NOMO-1 treated with DMSO at 0.1 percent for 48 hours (cell line): ENCODE measurements around the gene MAD1L1.
"Not testable (repeated sequence)": the region's sequence is repeated elsewhere in the genome, so short reads cannot be mapped to it uniquely, and the experiment has no call there.

Source experiments
- DNase-seq: peaks from one replicate; lab custom pipeline; 2025; ENCODE audit not compliant: unreplicated experiment; lab: John Stamatoyannopoulos, UW

MAD1L1 gene

GRCh38 chr7:2180081-2180480, 52.7 kb downstream of the MAD1L1 start:
- no peak for DNase-seq

GRCh38 chr7:2175514-2175913, 57.2 kb downstream of the MAD1L1 start:
- no peak for DNase-seq

DNA sequence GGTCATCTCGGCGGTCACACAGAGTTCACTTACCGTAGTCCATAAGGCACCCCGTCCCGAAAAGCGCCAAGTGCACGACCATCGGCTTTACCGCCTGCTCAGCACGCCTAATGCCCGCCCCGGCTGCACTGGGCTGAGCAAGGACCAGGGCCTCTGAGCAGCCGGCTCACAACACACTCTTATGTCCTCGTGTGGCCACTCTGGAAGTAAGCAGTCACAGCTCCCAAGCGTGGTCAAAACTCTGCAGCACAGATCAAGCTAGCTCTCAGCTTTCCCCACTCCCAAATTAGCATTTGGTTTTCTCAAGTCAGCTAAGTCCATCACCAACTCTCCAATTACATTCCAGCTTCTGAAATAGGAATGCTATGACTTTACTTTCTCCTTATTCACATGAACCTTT, 57.7 kb downstream of the MAD1L1 start:
- DNase-seq: no peak

GRCh38 chr7:2173189-2173827, 59.4 kb downstream of the MAD1L1 start:
- DNase-seq: no peak

GRCh38 chr7:2172311-2173188, 60.2 kb downstream of the MAD1L1 start:
- no peak for DNase-seq

DNA sequence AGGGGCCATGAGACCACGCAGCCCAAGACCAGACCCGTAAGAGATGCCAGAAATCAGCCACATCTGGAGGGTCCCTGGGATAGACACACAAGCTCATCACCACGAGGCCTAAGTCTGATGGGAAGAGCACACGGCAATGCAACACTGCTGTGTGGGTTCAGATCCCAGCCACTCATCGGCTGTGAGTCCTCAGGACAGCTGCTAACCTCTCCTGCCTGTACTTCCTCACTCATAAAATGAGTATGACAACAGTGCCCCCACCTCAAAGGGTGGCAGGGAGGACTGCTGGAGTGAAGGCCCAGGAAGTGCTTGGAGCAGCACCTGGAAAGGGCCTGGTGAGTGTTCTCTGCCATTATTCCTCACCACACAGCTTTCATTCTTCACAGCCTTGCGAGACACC, 60.9 kb downstream of the MAD1L1 start:
- no peak for DNase-seq

- no peak for DNase-seq
Observed at GRCh38 chr7:2170576-2171521, 61.9 kb downstream of the MAD1L1 start.

- DNase-seq: no peak
Observed at GRCh38 chr7:2169923-2170575, 62.7 kb downstream of the MAD1L1 start.

- DNase-seq: no peak
Observed at GRCh38 chr7:2168615-2169311, 64.0 kb downstream of the MAD1L1 start.

DNA sequence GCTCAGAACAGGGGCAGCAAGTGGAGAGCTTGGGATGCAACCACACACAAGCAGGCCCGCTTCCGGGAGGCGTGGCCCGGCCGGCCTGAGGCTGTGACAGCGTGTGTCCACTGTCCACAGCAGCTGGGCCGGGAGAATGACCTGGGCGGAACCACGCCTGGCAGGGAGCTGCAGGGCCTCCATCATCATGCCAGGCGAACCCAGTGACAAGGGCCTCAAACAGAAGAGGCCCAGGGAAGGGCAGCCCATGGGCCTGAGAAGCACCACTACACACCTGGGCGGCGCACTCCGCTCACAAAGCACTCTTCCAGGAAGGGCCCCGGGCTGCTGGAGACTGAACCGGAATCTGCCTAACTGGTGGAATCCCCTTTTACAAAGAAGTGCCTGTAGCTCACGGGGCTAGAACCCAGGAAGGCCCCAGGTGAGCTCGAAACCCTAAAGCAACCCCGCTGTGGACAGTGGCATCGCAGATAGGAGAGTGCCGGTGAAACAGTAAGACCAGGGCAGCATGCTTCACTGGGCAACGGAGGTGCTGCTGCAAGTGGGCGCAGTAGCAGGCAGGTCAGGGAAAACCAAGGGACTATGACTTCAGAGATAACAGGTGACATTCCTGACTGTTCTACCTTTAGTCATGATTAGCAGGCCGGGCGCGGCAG, 66.0 kb downstream of the MAD1L1 start:
- DNase-seq: no peak

DNA sequence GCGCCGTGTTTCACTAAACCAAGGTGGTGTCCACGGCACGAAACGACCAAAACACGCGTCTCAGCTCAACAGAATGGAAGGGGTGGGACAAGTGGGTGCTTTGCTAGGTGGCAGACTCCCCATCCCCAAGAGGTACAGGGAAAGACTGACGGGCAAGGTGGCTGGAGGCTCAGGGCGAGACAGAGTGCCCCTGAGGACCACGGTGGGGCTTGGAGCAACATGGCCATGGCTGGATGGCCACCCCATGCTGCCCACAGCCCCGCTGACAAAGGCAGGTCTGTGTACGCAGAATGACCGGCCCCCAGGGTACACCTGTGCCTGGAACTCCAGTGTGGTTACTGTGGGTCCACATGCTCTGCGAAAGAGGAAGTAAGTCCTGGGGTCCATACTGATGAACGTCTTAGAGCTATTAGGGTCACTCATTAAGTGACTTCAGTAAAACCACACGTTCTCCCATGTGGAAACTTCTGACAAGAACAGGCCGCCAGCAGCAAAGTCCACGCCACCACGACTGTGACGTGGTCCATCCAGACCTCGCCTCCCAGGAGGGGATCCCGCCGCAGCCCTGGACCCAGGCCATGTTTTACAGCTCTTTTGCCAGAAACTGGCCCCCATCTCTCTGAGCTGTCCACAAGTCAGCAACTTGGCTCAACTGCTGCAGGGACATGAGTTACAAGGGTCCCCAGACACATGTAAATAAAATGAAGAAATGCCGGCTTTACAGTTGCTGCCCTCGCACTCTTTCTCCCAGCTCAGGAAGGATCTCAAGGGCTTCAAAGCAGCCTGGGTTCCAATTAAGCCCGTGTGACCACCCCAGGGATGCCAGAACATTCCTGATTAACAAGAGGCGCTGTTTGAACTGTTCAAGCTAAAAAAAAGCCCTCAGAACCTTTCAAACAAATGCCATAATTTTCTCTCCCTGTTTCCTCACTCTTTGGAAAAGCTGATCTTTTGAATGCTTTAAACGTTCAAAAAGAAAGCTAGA, 66.8 kb downstream of the MAD1L1 start:
- peak; percentile 7 for DNase-seq

DNA sequence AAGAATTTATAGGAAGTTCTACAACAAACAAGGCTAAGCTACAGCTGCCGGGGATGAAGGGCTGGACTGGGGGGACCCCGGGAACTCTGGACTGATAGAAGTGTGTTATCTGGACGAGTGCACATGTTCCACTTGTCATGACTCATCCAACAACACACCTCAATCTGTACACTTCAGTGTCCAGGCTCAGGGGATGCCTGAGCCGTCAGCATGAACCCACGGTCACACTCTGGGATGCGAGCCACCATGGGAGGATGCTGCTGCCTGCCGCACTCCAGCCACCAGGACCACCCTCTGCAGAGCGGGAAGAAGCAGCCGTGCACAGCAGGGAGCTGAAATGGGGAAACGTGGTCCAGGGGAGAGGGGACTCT, 67.5 kb downstream of the MAD1L1 start:
- no peak for DNase-seq

DNA sequence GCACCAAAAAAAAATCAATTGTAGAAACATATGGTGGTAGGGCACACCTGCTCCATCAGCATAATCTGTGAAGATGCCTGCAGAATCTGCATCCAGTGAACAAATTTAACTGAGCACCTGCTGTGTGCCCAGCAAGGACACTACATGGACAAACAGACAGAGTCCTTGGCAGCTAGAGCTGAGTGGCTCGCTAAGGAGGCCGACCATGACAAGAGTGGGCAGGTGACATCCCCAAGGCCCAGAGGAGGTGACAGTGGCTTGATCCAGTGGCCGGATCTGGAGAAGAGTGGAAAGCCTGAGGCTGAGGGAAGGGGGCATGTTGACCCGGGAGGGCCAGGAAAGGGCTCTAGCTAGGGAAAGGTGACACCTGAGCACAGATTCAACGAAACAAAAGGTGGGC, 68.1 kb downstream of the MAD1L1 start:
- DNase-seq: no peak

DNA sequence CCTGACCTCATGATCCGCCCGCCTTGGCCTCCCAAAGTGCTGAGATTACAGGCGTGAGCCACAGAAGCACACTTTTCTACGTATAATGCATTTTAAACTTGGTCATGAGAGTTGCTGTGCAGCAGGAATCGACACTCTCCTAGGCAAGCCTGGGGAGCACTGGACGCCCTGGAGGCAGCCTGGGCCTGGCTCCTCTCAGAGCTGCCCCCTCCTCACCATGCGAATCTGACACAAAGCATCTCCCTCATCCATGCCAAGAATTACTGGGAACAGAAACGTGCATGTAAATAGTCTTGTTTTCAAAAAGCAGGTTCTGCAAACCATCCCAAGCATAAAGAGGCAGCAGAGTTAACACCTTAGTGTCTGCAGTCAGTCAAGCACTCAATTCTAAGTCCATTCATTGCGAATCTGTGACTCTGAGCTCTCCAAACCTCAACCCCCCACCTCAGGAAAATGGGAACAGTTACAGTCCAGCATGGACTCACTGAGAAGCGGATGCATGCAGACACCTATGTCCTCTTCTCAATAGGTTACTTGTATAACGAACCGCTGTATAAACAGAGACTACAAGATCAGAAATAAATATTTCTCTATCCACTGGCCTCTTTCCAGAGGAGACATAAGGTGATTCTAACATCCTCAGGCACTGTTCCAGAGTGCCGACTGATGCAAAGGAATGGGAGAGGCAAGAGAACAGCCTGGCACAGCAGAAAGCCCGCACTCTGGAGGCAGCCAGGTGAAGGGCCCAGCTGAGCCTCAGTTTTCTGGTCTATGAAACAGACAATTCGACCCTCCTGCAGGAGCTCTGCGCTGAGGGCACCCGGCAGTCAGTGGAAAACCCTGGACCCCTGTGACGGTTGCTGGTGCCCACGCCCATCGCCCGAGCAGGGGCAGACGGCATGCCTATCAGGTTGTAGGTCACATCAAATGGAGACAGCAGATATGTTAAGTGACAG, 68.9 kb downstream of the MAD1L1 start:
- no peak for DNase-seq

- no peak for DNase-seq
Observed at GRCh38 chr7:2162959-2163358, 69.8 kb downstream of the MAD1L1 start.

DNA sequence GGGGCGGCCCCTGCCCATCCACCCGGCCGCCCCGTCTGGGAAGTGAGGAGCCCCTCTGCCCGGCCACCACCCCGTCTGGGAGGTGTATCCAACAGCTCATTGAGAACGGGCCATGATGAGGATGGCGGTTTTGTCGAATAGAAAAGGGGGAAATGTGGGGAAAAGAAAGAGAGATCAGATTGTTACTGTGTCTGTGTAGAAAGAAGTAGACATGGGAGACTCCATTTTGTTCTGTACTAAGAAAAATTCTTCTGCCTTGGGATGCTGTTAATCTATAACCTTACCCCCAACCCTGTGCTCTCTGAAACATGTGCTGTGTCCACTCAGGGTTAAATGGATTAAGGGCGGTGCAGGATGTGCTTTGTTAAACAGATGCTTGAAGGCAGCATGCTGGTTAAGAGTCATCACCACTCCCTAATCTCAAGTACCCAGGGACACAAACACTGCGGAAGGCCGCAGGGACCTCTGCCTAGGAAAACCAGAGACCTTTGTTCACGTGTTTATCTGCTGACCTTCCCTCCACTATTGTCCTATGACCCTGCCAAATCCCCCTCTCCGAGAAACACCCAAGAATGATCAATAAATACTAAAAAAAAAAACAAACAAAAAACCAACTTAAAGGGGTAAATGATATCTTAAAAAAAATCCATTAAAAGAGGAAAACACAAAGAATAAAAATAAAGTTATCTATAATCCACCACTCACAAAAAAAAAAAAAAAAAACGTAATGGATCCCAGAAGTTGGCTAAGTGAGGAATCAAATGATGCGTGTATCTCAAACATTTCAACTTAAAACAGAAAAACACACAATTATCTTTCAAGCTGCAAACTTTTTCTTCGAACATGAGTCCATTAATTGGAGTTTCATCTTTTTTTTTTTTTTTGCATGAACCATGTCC, 70.5 kb downstream of the MAD1L1 start:
- not testable (repeated sequence) for DNase-seq

- no peak for DNase-seq
Observed at GRCh38 chr7:2159176-2159520, 73.6 kb downstream of the MAD1L1 start.
